Thyroid gland (tissue), 4 donors: ENCODE data around the gene CHN2. TPM values are rescaled to one million over a fixed set of nuclear protein-coding genes. Genes with fewer than 3 reads are reported as not detected.

ENCODE experiments used
- DNase-seq, 2 donors: peaks; one replicate each; pipeline ENCODE4 v3.0.0-alpha.2; 2019
- H3K27ac ChIP-seq, 3 donors: fragments of 200-600 bp; sonication (generic); 1 replicate in 2 of 3; 2 replicates in 1 of 3; pipeline ENCODE4 v1.5.1; 2016 to 2019; ENCODE audit warnings: mild to moderate bottlenecking in 1 of 3, moderate library complexity in 1 of 3
- H3K27me3 ChIP-seq: fragments of 200-600 bp; sonication (generic); one replicate; pipeline ENCODE4 v1.5.1; 2019
- H3K36me3 ChIP-seq, 2 donors: fragments of 200-600 bp; sonication (generic); one replicate each; pipeline ENCODE4 v1.5.1; 2016 to 2019
- H3K4me1 ChIP-seq, 2 donors: fragments of 200-600 bp; sonication (generic); one replicate each; pipeline ENCODE4 v1.5.1; 2017 to 2019
- H3K4me3 ChIP-seq, 3 donors: fragments of 200-600 bp; sonication (generic); replicated peaks in 1 of 3; 1 replicate in 2 of 3; 2 replicates in 1 of 3; pipeline ENCODE4 v1.5.1; 2016; ENCODE audit warnings: mild to moderate bottlenecking in 1 of 3
- H3K9me3 ChIP-seq: fragments of 200-600 bp; sonication (generic); one replicate; pipeline ENCODE4 v1.5.1; 2017
- CTCF ChIP-seq, 6 experiments: fragments of 200-600 bp in 3 of 6; fragments of 450-650 bp in 3 of 6; sonication (generic) in 3 of 6; IDR thresholded peaks; one replicate each; pipeline ENCODE4 v1.5.1; 2016 to 2019; ENCODE audit warnings: antibody characterized with exemption in 6 of 6, mild to moderate bottlenecking in 2 of 6, inconsistent platforms in 1 of 6, moderate library complexity in 1 of 6
- POLR2A ChIP-seq, 2 donors: fragments of 450-650 bp; IDR thresholded peaks; one replicate each; pipeline ENCODE4 v1.6.1; 2017; ENCODE audit warnings: antibody characterized with exemption in 2 of 2, mild to moderate bottlenecking in 2 of 2, moderate library complexity in 1 of 2
- WGBS, 2 donors: methylation state at CpG; one replicate each; pipeline ENCODE4 v1.1.5; 2017; 5-methylcytosine and 5-hydroxymethylcytosine counted together
- intact Hi-C: fragments of 100-400 bp; cut with DNase I; formaldehyde crosslinking; loops from one replicate; pipeline ENCODE4 v1.15.1; 2023
- total RNA-seq, 4 donors: library from RNA; depleted of rRNA; stranded (reverse); fragments of >200 nt; gene quantifications; one replicate each; pipeline ENCODE4 v1.2.3, GENCODE V29; 2016

The CHN2 gene
- total RNA-seq, 4 donors from 2014 or later: 11.7 to 54.3 (median 41.4) TPM

GRCh38 chr7:29398011-29398410 lies 203.4 kb downstream of the CHN2 start:
- H3K27ac ChIP-seq: no peak overlapping the region
- H3K9me3 ChIP-seq: no peaks in the 10 kb centered on the region
- H3K4me1 ChIP-seq: no peaks in the 10 kb centered on the region
- no peak for DNase-seq
- 74 to 87% methylated on average over 4 of the region's 4 CpGs for WGBS, 2 donors
- no peaks in the 10 kb centered on the region for H3K36me3 ChIP-seq
- H3K4me3 ChIP-seq: no peak overlapping the region
- no peaks in the 10 kb centered on the region for H3K27me3 ChIP-seq
- intact Hi-C loops: no loop called here
- no peak for TF ChIP-seq POLR2A (IDR thresholded peaks at IDR 0.05)
- no peak for TF ChIP-seq CTCF (IDR thresholded peaks at IDR 0.05)

- H3K27me3 ChIP-seq: no peaks in the 10 kb centered on the region
- WGBS, 2 donors: 83 to 86% methylated on average over 9 of the region's 9 CpGs
- H3K4me3 ChIP-seq: no peak overlapping the region
- TF ChIP-seq CTCF (IDR thresholded peaks at IDR 0.05) (no peak), POLR2A (IDR thresholded peaks at IDR 0.05) (no peak)
- no peak for DNase-seq
- intact Hi-C loops: loop anchor here (10.0 kb wide), 1 partner anchor 296 kb away; no protein-coding TSS in a partner anchor
- no peak overlapping the region for H3K27ac ChIP-seq
- H3K36me3 ChIP-seq: no peaks in the 10 kb centered on the region
- H3K4me1 ChIP-seq: no peaks in the 10 kb centered on the region
- no peaks in the 10 kb centered on the region for H3K9me3 ChIP-seq
Measured at GRCh38 chr7:29400437-29400836, 205.9 kb downstream of the CHN2 start.

GRCh38 chr7:29401769-29402168 lies 207.2 kb downstream of the CHN2 start:
- WGBS, 2 donors: 86 to 96% methylated on average over 11 of the region's 11 CpGs

GRCh38 chr7:29405891-29406290 lies 211.3 kb downstream of the CHN2 start:
- H3K9me3 ChIP-seq: no peaks in the 10 kb centered on the region
- H3K4me1 ChIP-seq: no peaks in the 10 kb centered on the region
- 84 to 93% methylated on average over 5 of the region's 5 CpGs for WGBS, 2 donors
- H3K4me3 ChIP-seq: no peak overlapping the region
- H3K36me3 ChIP-seq: no peaks in the 10 kb centered on the region
- no peak for TF ChIP-seq CTCF (IDR thresholded peaks at IDR 0.05)
- TF ChIP-seq POLR2A (IDR thresholded peaks at IDR 0.05): no peak
- no peak overlapping the region for H3K27ac ChIP-seq
- DNase-seq: no peak
- intact Hi-C loops: loop anchor here (5.0 to 10.0 kb wide), 3 partner anchors 219 to 484 kb away; no protein-coding TSS in a partner anchor
- H3K27me3 ChIP-seq: no peaks in the 10 kb centered on the region

More at GRCh38 chr7:29401769-29402168, 207.2 kb downstream of the CHN2 start:
- no peak for TF ChIP-seq CTCF (IDR thresholded peaks at IDR 0.05)
- TF ChIP-seq POLR2A (IDR thresholded peaks at IDR 0.05): no peak
- Histone ChIP-seq H3K9me3 (no peaks in the 10 kb centered on the region), H3K27me3 (no peaks in the 10 kb centered on the region), H3K36me3 (no peaks in the 10 kb centered on the region), H3K27ac (no peak overlapping the region), H3K4me1 (no peaks in the 10 kb centered on the region), H3K4me3 (no peak overlapping the region)
- no peak for DNase-seq
- intact Hi-C loops: loop anchor here (10.0 kb wide), 1 partner anchor 297 kb away; no protein-coding TSS in a partner anchor

- H3K36me3 ChIP-seq: no peaks in the 10 kb centered on the region
- 86 to 89% methylated on average over 6 of the region's 6 CpGs for WGBS, 2 donors
- DNase-seq: no peak
- H3K4me1 ChIP-seq: no peaks in the 10 kb centered on the region
- no peaks in the 10 kb centered on the region for H3K9me3 ChIP-seq
- H3K27ac ChIP-seq: no peak overlapping the region
- H3K4me3 ChIP-seq: no peak overlapping the region
- intact Hi-C loops: loop anchor here (5.0 to 10.0 kb wide), 3 partner anchors 219 to 484 kb away; no protein-coding TSS in a partner anchor
- no peak for TF ChIP-seq POLR2A (IDR thresholded peaks at IDR 0.05)
- TF ChIP-seq CTCF (IDR thresholded peaks at IDR 0.05): no peak
- no peaks in the 10 kb centered on the region for H3K27me3 ChIP-seq
Measured at GRCh38 chr7:29406366-29406765, 211.8 kb downstream of the CHN2 start.
